Measurements from ENCODE around the gene MAGEA11.
"Not testable (repeated sequence)": the region's sequence is repeated elsewhere in the genome, so short reads cannot be mapped to it uniquely, and the experiment has no call there.

MAGEA11 gene

DNA sequence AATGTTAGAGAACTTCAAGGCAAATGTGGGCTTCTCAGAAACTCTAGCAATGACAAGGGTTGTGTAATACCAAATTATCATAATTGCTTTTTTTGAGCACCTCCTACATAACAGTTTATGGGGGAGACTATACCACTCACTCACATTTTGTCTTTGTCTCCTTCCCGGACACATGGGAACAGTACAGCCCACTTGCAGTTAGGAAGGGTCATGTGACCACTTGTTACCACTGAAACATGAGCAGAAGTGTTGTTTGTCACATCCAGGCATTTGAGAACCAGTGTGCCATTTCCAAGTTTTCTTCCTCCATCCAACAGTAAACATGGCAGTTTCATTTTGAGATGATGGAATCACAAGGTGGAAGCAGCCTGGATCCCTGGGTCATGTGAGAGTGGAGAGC, 6.9 kb downstream of the MAGEA11 start:
- no peak for DNase-seq (ENCODE audit: low read depth)

DNA sequence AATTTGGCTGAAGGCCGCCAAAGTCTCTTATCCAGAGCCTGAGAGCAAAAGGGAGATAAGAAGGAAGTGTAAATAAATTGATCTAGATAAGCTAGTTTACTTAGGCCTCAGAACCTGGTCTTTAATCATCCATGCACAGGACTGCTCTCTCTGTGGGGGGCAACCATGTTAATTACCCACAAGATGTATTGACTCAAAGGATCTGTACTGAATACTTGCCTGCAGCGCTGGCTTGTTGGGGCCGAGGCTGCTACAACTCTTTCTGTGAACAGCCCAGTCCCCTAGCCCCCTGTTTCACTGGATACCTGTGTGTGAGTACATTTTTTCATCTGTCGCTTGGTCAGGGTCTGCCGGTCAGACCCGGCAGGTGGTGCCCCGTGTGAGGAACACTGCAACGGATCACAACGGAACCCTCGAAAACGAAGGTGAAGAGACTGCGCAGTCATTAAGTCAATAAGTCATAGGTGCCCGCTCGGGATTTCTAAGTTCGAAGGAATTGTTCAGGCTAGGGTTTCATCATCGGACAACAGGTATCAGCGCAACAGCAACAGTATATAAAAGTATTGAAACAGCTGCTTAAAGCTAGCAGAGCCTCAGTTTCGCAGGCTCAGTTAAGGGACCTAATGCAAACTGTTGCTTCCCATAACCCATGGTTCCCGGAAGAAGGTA, 8.3 kb downstream of the MAGEA11 start:
- DNase-seq (ENCODE audit: low read depth) = no peak

DNA sequence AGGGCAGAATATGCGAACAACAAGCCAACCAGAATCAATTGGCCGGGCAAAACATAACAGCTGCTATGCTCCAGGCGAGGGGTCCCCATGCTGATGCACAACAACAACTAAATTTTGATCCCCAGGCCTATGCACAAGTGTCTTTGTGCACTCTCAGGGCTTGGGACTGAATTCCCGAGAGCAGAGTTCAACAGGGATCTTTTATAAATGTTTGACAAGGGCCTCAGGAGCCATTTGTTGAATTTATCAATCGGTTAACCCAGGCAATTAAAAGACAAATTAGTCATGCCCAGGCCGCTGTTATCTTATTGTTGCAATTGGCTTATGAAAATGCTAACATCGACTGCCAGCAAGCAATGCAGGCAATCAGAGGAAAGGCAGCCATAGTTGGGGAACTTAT, 9.4 kb downstream of the MAGEA11 start:
- DNase-seq (ENCODE audit: low read depth) = not testable (repeated sequence)

DNA sequence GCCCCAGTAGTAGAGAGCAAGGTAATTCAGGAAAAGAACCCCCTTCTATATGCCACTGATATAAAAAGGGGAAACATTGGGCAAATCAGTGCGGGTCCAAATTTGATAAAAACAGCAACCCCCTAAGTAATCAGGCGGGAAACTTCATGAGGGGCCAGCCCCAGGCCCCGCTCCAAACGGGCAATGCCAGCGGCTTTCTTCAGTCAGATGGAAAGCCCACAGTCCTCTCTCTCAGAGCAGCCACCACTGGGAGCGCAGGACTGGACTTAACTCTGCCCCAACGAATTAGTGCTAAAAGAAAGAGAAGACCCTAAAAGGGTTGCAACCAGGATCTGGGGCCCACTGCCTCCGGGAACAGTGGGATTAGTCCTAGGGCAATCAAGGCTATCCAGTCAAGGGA, 9.9 kb downstream of the MAGEA11 start:
- no peak for DNase-seq (ENCODE audit: low read depth)

DNA sequence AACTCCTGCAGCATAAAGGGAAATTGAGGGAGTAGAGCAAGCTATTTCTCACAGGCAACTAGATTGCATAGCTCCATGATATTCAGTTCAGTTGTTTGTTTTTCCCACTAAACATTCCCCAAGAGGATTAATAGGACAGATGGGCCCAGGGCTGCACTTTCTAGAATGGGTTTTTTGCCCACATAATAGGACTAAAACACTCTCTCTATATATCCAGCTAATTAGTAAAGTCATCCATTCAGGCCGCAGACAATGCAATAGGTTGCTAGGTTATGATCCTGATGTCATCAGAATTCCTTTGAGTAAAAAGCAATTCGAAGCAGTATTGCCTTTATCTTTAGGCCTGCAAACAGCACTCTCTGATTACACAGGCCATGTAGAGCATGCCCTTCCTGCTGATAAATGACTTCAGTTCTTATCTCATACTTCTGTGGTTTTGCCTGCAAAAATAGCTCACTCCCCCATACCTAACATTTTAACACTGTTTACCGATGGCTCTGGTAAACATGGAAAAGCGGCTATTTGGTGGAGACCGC, 11.8 kb downstream of the MAGEA11 start:
- not testable (repeated sequence) for DNase-seq (ENCODE audit: low read depth)

DNA sequence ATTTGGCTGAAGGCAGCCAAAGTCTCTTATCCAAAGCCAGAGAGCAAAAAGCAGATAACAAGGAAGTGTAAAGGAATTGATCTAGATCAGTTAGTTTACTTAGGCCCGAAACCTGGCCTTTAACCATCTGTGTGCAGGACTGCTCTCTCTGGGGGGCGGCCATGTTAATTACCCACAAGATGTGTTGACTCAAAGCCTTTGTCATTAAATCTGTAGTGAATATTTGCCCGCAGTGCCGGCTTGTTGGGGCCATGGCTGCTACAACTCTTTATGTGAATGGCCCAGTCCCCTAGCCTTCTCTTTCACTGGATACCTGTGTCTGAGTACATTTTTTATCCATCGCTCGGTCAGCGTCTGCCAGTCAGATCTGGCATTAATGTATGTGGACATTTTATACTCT, 15.4 kb downstream of the MAGEA11 start:
- DNase-seq (ENCODE audit: low read depth) = not testable (repeated sequence)

DNA sequence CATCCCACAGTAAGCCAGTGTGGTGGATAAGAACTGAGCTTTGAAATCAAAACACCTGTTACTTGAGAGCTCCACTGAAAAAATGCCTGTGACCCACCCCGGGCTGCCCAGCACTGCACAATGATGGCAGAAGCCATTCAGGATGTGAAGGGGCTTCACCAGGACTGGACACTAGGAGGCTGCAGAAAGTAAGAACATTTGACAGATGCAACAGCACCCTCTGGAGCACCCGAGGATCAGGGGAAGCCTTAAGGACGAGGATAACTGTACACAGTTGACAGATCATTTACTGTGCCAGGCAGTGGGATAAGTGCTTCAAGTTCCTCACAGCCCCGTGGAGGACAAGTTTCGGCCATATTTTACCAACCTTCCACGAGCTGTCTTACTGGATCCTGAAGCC, 30.4 kb downstream of the MAGEA11 start:
- DNase-seq (ENCODE audit: low read depth) = not testable (repeated sequence)

DNA sequence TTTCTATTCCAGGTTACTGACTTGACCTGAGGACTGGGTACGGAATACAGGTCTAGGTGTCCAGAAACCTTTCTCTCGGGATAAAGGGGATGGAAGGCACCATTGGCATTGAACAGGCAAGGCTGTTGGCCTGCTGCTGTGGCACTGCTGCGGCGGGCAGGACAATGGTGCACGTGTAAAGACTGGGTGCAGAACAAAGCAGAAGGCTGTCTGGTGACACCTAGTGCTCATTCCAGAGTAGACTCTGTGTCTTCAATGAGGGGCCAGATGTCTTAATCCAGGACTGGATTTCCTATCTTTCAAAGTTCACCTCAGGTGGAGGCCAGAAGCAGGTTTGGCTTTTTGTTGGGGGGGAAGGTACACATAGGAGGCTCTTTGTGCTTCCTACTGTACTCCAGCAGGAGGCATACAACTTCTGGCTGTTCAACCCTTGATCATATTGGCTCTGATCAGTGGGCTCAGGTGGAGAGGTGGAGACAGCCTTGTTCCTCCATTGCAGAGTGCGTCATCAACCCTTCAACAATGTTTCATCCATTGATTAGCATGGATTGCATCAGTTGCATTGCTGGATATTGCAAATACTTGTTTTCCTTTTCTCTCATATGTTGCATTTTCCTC, 34.6 kb downstream of the MAGEA11 start:
- not testable (repeated sequence) for DNase-seq (ENCODE audit: low read depth)

DNA sequence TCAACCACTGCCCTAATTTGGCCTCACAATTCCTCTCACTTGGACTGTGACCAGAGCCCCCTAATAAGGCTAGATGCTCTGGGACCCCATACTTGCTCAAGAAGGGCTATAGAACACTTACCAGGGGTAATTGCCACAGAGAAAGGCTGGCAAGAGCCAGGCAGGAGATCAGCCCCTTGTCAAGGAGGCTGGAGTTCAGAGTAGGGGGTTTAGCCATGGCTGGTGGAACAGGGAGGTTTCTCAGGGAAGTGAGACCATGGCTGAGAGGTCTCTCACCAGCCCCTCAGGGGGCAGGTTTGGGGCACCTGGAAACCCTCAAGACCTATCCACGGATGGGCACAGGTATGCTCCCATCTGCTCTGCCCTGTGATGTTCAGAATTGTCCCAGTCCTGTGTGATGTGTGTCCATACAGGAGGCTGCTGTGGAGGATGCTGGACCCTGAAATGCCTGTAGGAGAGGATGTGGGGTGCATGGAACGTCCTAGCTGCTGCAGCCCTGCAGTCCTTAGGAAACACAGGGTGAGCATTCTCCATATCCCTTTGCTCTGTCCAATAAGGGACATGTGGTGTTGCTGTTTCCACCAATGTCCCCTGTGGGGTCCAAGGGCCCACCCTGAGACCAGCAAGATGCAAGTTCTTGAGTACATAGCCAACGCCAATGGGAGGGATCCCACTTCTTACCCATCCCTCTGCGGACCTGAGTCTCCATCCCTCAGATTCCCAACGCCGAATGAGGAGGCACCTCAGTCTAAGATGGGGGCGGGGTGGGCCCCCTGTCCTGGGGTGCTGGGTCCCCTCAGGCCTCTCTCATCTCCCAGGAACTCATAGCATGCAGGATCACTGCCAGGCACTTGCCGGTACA, 45.6 kb downstream of the MAGEA11 start:
- DNase-seq (ENCODE audit: low read depth) = no peak

DNA sequence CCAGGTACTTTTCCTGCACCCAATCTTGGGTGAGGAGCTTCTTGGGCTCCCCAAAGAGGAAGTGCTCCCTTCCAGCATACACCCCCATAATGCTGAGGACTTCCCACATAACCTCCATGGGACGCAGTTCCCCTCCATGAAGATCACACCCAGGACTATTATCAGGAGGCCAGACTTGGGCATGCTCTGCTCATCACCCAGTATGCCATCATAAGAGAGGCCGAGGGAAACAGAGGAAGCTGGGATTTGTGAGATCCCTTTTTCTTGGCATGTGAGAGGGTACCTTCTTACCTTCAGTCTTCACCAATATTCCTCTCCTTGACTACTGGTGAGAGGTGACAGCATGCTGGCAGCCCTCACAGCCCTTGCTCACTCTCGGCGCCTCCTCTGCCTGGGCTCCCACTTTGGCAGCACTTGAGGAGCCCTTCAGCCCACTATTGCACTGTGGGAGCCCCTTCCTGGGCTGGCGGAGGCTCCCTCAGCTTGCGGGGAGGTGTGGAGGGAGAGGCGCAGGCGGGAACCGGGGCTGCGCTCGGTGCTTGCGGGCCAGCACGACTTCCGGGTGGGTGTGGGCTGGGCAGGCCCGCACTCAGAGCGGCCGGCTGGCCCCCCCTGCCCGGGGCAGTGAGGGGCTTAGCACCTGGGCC, 46.3 kb downstream of the MAGEA11 start:
- no peak for DNase-seq (ENCODE audit: low read depth)

DNA sequence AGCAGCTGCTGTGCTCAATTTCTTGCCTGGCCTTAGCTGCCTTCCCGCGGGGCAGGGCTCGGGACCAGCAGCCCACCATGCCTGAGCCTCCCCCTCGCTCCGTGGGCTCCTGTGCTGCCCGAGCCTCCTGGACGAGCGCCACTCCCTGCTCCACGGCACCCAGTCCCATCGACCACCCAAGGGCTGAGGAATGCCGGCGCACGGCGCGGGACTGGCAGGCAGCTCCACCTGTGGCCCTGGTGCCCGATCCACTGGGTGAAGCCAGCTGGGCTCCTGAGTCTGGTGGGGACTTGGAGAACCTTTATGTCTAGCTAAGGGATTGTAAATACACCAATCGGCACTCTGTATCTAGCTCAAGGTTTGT, 46.8 kb downstream of the MAGEA11 start:
- DNase-seq (ENCODE audit: low read depth) = not testable (repeated sequence)

DNA sequence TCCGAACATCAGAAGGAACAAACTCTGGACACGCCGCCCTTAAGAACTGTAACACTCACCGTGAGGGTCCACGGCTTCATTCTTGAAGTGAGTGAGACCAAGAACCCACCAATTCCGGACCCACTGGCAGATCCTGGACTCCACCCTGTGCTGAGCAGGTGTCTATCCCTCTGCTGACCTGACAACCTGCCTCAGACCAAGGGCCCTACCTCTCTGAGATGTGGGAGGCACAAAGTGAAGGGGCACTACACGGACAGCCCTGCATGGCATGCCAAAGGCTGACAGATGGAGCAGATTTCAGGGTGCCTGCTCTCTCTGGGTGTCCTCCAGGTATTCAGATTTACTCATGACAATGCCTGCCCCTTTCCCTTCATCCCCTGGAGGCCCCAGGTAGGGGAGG, 48.0 kb downstream of the MAGEA11 start:
- no peak for DNase-seq (ENCODE audit: low read depth)

DNA sequence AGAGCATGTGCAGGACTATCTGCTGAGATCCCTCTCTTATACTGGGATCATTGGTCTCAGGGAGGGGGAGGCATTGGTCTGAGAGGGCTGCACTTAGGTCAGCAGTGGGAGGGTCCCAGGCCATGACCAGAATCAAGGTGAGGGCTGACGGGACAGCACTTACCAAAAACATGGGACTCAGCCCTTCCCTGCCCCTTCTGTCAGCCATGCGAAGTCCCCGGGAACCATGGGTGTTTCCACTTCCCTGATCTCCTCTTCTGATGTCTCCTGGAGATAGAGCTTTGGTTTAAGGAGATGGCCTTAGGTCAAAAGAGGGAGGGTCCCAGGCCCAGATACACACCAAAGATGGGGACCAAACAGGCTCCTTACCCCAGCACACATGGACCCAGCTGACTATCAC, 49.1 kb downstream of the MAGEA11 start:
- no peak for DNase-seq (ENCODE audit: low read depth)

DNA sequence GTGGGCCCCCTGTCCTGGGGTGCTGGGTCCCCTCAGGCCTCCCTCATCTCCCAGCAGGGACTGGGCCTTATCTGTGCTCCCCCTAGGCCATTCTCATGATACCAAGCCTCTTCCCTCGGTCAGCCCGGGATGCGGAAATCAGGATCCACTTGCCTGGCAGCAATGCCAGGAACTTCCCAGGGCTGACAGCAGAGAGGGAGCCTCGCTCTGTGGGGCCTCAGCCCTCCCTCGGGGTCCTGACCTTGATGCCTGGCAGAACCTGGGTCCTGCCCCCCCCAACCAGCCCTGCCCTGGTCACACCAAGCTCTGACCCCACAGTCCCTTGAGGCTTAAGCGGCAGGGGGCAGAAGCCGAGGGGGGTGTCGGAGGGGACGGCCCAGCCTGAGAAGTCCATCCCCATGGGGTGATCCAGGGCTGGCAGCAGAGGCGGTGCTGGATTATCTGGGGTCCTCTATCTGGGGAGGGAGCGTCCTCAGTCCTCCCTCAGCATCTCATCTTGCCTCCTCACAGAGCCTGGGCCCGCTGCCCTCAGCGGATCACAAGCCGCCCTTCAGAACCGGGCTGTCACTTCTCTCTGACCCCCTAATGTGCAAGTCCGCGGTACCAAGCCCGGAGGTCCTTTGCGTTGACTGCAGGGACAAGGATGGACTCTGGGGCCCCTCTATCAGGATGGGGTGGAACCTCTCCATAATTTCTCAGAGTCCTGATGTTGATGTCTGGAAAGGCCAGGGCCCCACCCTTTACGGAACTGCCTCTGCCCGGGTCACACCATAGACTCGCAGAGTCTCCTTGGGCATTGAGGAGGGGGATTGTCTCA, 50.2 kb downstream of the MAGEA11 start:
- not testable (repeated sequence) for DNase-seq (ENCODE audit: low read depth)

DNA sequence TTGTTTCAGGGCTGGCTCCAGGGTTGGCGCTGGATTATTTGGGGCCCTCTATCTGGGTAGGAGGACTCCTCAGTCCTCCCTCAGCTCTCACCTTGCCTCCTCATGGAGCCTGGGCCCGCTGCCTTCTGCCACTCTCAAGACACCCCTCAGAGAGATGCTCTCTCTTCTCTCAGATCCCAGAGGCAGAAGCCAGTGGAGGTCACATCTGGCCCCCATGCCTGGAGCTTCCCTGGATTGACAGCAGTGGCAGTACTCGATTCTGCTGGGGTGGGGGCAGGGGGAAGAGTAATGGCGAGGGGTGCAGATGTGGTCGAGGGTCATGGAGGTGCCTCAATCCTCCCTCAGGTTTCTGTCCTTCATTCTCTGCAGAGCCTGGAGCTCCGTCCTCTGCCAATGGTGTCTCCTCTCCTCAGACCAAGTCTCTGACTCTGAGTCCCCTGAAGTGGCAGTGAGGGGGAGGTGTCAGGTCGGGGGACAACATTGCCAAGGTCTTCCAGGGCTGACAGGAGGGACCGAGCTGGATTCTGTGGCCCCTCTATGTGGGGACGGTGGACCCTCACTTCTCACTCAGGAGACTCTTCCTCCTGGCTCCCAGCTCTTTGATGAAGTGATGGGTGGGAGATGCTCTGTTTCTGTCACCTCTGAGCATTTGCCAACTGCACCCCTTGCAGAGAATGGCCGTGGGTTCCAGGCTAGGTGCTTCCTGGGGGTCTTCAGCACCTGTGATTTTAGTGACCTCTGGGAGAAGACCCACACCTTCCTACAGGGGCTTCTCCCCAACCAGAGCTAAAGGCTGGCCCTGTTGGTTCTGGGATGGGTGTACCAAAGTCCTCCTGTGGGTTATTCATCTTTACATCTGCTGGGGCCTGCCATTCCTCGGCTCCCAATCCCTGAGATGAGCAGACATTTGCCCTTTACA, 51.1 kb downstream of the MAGEA11 start:
- DNase-seq (ENCODE audit: low read depth) = no peak

All from stimulated activated CD4-positive, alpha-beta T cell treated with anti-CD3 and anti-CD28 coated beads, Interleukin-2, amount 100 ng/mL, for 4 hours (primary cell).